H9 (cell line): ENCODE measurements around the gene KRT5. TPM values are rescaled to one million over a fixed set of nuclear protein-coding genes. Genes with fewer than 3 reads are reported as not detected.

ENCODE experiments used
- DNase-seq: peaks from one replicate; pipeline ENCODE4 v3.0.0-alpha.2; 2017
- H2AFZ ChIP-seq: one replicate; pipeline ENCODE4 v1.6.1; 2013; ENCODE audit warnings: mild to moderate bottlenecking, low read length, control low read depth, moderate library complexity
- H2AK5ac ChIP-seq: 2 replicates; pipeline ENCODE4 v1.6.1; 2013; ENCODE audit warnings: low read length, control low read depth, mixed read lengths; ENCODE audit not compliant: insufficient read length
- H2BK120ac ChIP-seq: one replicate; pipeline ENCODE4 v1.6.1; 2013; ENCODE audit warnings: low read depth, mild to moderate bottlenecking, low read length, control low read depth, inconsistent platforms; ENCODE audit not compliant: poor library complexity, severe bottlenecking
- H2BK12ac ChIP-seq: 2 replicates; pipeline ENCODE4 v1.6.1; 2013; ENCODE audit warnings: low read length, control low read depth, mixed read lengths, low read depth; ENCODE audit not compliant: insufficient read length
- H2BK15ac ChIP-seq: 2 replicates; pipeline ENCODE4 v1.6.1; 2013; ENCODE audit warnings: low read depth, low read length, control low read depth
- H2BK20ac ChIP-seq: one replicate; pipeline ENCODE4 v1.6.1; 2013; ENCODE audit warnings: low read depth, mild to moderate bottlenecking, low read length, control low read depth, inconsistent platforms; ENCODE audit not compliant: poor library complexity, severe bottlenecking
- H2BK5ac ChIP-seq: 2 replicates; pipeline ENCODE4 v1.6.1; 2013; ENCODE audit warnings: low read length, control low read depth, mixed read lengths; ENCODE audit not compliant: insufficient read length
- H3K14ac ChIP-seq: 2 replicates; pipeline ENCODE4 v1.6.1; 2013; ENCODE audit warnings: low read length, control low read depth; ENCODE audit not compliant: insufficient read depth
- H3K18ac ChIP-seq: 2 replicates; pipeline ENCODE4 v1.6.1; 2013; ENCODE audit warnings: low read depth, mild to moderate bottlenecking, mixed read lengths, low read length, control low read depth; ENCODE audit not compliant: insufficient read length
- H3K23ac ChIP-seq: 2 replicates; pipeline ENCODE4 v1.6.1; 2013; ENCODE audit warnings: low read length, control low read depth, mixed read lengths, low read depth; ENCODE audit not compliant: insufficient read length
- H3K23me2 ChIP-seq: 2 replicates; pipeline ENCODE4 v1.6.1; 2013; ENCODE audit warnings: low read depth, mild to moderate bottlenecking, mixed read lengths, low read length, control low read depth; ENCODE audit not compliant: insufficient read length, poor library complexity, severe bottlenecking
- H3K27ac ChIP-seq: 2 replicates; pipeline ENCODE4 v1.5.1; 2013; ENCODE audit warnings: low read length, control low read depth, mixed read lengths, low read depth; ENCODE audit not compliant: insufficient read length
- H3K27me3 ChIP-seq: 2 replicates; pipeline ENCODE4 v1.6.1; 2013; ENCODE audit warnings: low read length, control low read depth, inconsistent platforms; ENCODE audit not compliant: insufficient read depth
- H3K4ac ChIP-seq: 2 replicates; pipeline ENCODE4 v1.6.1; 2013; ENCODE audit warnings: low read depth, mild to moderate bottlenecking, control low read depth, inconsistent platforms, low read length, moderate library complexity
- H3K4me1 ChIP-seq: 2 replicates; pipeline ENCODE4 v1.6.1; 2013; ENCODE audit warnings: low read length, control low read depth, inconsistent platforms; ENCODE audit not compliant: insufficient read depth
- H3K4me2 ChIP-seq: 2 replicates; pipeline ENCODE4 v1.6.1; 2013; ENCODE audit warnings: low read length, control low read depth, mixed read lengths; ENCODE audit not compliant: insufficient read length, insufficient read depth
- H3K56ac ChIP-seq: 2 replicates; pipeline ENCODE4 v1.6.1; 2013; ENCODE audit warnings: low read depth, mild to moderate bottlenecking, mixed read lengths, low read length, control low read depth; ENCODE audit not compliant: insufficient read length
- H3K79me1 ChIP-seq: 2 replicates; pipeline ENCODE4 v1.6.1; 2013; ENCODE audit warnings: low read depth, mild to moderate bottlenecking, moderate library complexity, low read length, control low read depth, inconsistent platforms; ENCODE audit not compliant: insufficient read depth, poor library complexity, severe bottlenecking
- H3K79me2 ChIP-seq: 2 replicates; pipeline ENCODE4 v1.6.1; 2013; ENCODE audit warnings: low read length, control low read depth, inconsistent platforms; ENCODE audit not compliant: insufficient read depth
- H3K9ac ChIP-seq: 2 replicates; pipeline ENCODE4 v1.6.1; 2013; ENCODE audit warnings: low read length, control low read depth, mixed read lengths; ENCODE audit not compliant: insufficient read length; ENCODE audit errors: extremely low read depth
- H3K9me3 ChIP-seq: one replicate; pipeline ENCODE4 v1.6.1; 2013; ENCODE audit warnings: low read depth, low read length, inconsistent platforms; ENCODE audit not compliant: control insufficient read depth
- H3T11ph ChIP-seq: one replicate; pipeline ENCODE4 v1.6.1; 2013; ENCODE audit warnings: mild to moderate bottlenecking, low read length, control low read depth, inconsistent platforms
- H4K20me1 ChIP-seq: one replicate; pipeline ENCODE4 v1.6.1; 2013; ENCODE audit not compliant: control insufficient read depth, insufficient read length, insufficient read depth
- H4K5ac ChIP-seq: 2 replicates; pipeline ENCODE4 v1.6.1; 2013; ENCODE audit warnings: low read depth, mild to moderate bottlenecking, mixed read lengths, low read length, control low read depth; ENCODE audit not compliant: insufficient read length
- H4K8ac ChIP-seq: replicated peaks from 2 replicates; pipeline ENCODE4 v1.6.1; 2013; ENCODE audit warnings: low read length, control low read depth, mixed read lengths, low read depth; ENCODE audit not compliant: insufficient read length
- H4K91ac ChIP-seq: 2 replicates; pipeline ENCODE4 v1.6.1; 2013; ENCODE audit warnings: low read depth, mild to moderate bottlenecking, moderate library complexity, mixed read lengths, low read length, control low read depth; ENCODE audit not compliant: insufficient read length
- H3K27ac Mint-ChIP-seq, 3 experiments: 2 replicates in 2 of 3; 3 replicates in 1 of 3; pipeline ENCODE4 v1.8.0; 2020 to 2021; ENCODE audit warnings: mixed read lengths in 3 of 3, mild to moderate bottlenecking in 1 of 3, moderate library complexity in 1 of 3
- H3K27me3 Mint-ChIP-seq: 2 replicates; pipeline ENCODE4 v1.8.0; 2021; ENCODE audit warnings: low read depth, mild to moderate bottlenecking, moderate library complexity, mixed read lengths
- H3K36me3 Mint-ChIP-seq, 3 experiments: 2 replicates in 2 of 3; 3 replicates in 1 of 3; pipeline ENCODE4 v1.8.0; 2020 to 2021; ENCODE audit warnings: low read depth in 3 of 3, mixed read lengths in 3 of 3; ENCODE audit not compliant: insufficient read depth in 1 of 3
- H3K4me1 Mint-ChIP-seq, 2 experiments: 2 replicates each; pipeline ENCODE4 v1.8.0; 2020; ENCODE audit warnings: mixed read lengths in 2 of 2
- H3K4me3 Mint-ChIP-seq, 2 experiments: 2 replicates in 1 of 2; 3 replicates in 1 of 2; pipeline ENCODE4 v1.8.0; 2020 to 2021; ENCODE audit warnings: mild to moderate bottlenecking in 2 of 2, mixed read lengths in 2 of 2, moderate library complexity in 1 of 2
- H3K9me3 Mint-ChIP-seq, 2 experiments: 2 replicates in 1 of 2; 3 replicates in 1 of 2; pipeline ENCODE4 v1.8.0; 2020; ENCODE audit warnings: mild to moderate bottlenecking in 2 of 2, mixed read lengths in 2 of 2, moderate library complexity in 1 of 2
- WGBS: extraction: QIAGEN DNeasy Blood & Tissue Kit; methylation state at CpG from one replicate; pipeline ENCODE4 v1.1.7; 2013; ENCODE audit warnings: missing lambda C conversion rate, low lambda C conversion rate, mixed read lengths; ENCODE audit not compliant: insufficient read length; ENCODE audit errors: extremely low coverage; 5-methylcytosine and 5-hydroxymethylcytosine counted together
- total RNA-seq: library from RNA; stranded (reverse); gene quantifications from 2 replicates; pipeline ENCODE4 v1.2.1, GENCODE V29; 2021
- TF ChIP-seq, protein P1 (sequence below): fragments of 200-600 bp; sonication (generic); conservative IDR thresholded peaks from 3 replicates; pipeline ENCODE4 v1.8.0; 2021; ENCODE audit warnings: antibody characterized with exemption, mild to moderate bottlenecking

KRT5 gene
- total RNA-seq, 1 experiment from 2014 or later, result not detected

DNA sequence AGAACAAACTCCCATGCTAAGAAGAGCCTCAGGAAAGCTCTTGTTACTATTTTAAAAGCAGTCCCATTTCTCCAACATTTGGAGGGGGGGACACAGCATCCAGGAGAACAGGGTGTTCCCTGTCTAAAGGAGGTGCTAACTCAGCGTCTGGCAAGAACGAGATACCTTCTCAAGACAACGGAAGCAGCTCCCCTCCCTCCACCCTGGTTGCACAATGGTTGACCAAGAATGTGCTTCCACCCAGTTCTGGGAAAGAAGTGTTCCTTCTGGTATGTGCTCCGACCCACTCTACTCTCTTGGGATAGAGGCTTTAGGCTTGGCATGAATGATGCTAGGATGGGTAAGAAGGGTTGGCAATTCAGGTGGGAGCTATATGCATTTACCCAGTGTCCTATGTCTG, 25.7 kb downstream of the KRT5 start:
- H3K4me2 ChIP-seq, result no peak overlapping the region
- H3K9ac ChIP-seq, result no peak overlapping the region
- H3K79me1 ChIP-seq, result no peaks in the 10 kb centered on the region
- H3K4me1 ChIP-seq, result peaks cover 6% of the 10 kb centered on the region; the same call in 1 of the 2 replicates
- H2AK5ac ChIP-seq, result no peak overlapping the region
- H2AFZ ChIP-seq, result no peak overlapping the region
- no peak overlapping the region for H3T11ph ChIP-seq
- no peak overlapping the region for H3K56ac ChIP-seq
- no peaks in the 10 kb centered on the region; a peak in 2 of 7 replicates for H3K36me3 Mint-ChIP-seq
- no peaks in the 10 kb centered on the region for H3K27me3 ChIP-seq
- no peak overlapping the region for H3K23ac ChIP-seq
- TF ChIP-seq, protein P1, sequence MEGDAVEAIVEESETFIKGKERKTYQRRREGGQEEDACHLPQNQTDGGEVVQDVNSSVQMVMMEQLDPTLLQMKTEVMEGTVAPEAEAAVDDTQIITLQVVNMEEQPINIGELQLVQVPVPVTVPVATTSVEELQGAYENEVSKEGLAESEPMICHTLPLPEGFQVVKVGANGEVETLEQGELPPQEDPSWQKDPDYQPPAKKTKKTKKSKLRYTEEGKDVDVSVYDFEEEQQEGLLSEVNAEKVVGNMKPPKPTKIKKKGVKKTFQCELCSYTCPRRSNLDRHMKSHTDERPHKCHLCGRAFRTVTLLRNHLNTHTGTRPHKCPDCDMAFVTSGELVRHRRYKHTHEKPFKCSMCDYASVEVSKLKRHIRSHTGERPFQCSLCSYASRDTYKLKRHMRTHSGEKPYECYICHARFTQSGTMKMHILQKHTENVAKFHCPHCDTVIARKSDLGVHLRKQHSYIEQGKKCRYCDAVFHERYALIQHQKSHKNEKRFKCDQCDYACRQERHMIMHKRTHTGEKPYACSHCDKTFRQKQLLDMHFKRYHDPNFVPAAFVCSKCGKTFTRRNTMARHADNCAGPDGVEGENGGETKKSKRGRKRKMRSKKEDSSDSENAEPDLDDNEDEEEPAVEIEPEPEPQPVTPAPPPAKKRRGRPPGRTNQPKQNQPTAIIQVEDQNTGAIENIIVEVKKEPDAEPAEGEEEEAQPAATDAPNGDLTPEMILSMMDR, result no peak
- H3K4ac ChIP-seq, result no peak overlapping the region
- no peaks in the 10 kb centered on the region for H4K20me1 ChIP-seq
- no peak overlapping the region for H3K18ac ChIP-seq
- H3K9me3 Mint-ChIP-seq, result peaks cover 3 to 7% of the 10 kb centered on the region in 2 experiments; a peak in 4 of 5 replicates
- H3K79me2 ChIP-seq, result no peaks in the 10 kb centered on the region
- H4K5ac ChIP-seq, result no peak overlapping the region
- no peak overlapping the region for H4K91ac ChIP-seq
- no peak overlapping the region for H3K14ac ChIP-seq
- no peaks in the 10 kb centered on the region for H3K23me2 ChIP-seq
- no peak for DNase-seq
- no peaks in the 10 kb centered on the region for H3K9me3 ChIP-seq
- no CpG with 5 or more reads among the region's 4 CpGs for WGBS
- no peak overlapping the region for H2BK5ac ChIP-seq
- no peak overlapping the region for H3K27ac ChIP-seq
- no peak overlapping the region for H2BK20ac ChIP-seq
- H3K27ac Mint-ChIP-seq, result no peak overlapping the region
- H3K4me1 Mint-ChIP-seq, result peaks cover 28 to 34% of the 10 kb centered on the region in 2 experiments
- peaks cover 29% of the 10 kb centered on the region for H3K27me3 Mint-ChIP-seq
- H2BK12ac ChIP-seq, result no peak overlapping the region
- H2BK15ac ChIP-seq, result no peak overlapping the region
- H4K8ac ChIP-seq, result no peak overlapping the region
- H2BK120ac ChIP-seq, result no peak overlapping the region
- no peak overlapping the region for H3K4me3 Mint-ChIP-seq
